Muscle layer of colon (tissue), 2 donors: ENCODE results near the gene EHD2.
"Not testable (repeated sequence)": the region's sequence is repeated elsewhere in the genome, so short reads cannot be mapped to it uniquely, and the experiment has no call there.

ENCODE experiments used
- H3K27ac ChIP-seq: one replicate; pipeline ENCODE4 v1.7.0; 2013; ENCODE audit warnings: low read depth, mild to moderate bottlenecking, low read length, moderate library complexity
- H3K27me3 ChIP-seq, 2 donors: one replicate each; pipeline ENCODE4 v1.7.0; 2013; ENCODE audit warnings: low read length in 2 of 2, mild to moderate bottlenecking in 2 of 2; ENCODE audit not compliant: insufficient read depth in 2 of 2, control insufficient read depth in 1 of 2
- H3K36me3 ChIP-seq: one replicate; pipeline ENCODE4 v1.7.0; 2013; ENCODE audit warnings: mild to moderate bottlenecking, low read length; ENCODE audit not compliant: insufficient read depth
- H3K4me1 ChIP-seq: one replicate; pipeline ENCODE4 v1.7.0; 2013; ENCODE audit warnings: mild to moderate bottlenecking, low read length; ENCODE audit not compliant: insufficient read depth
- H3K4me3 ChIP-seq, 2 donors: one replicate each; pipeline ENCODE4 v1.7.0; 2013; ENCODE audit warnings: low read length in 2 of 2, low read depth in 1 of 2, mild to moderate bottlenecking in 1 of 2, moderate library complexity in 1 of 2
- H3K9ac ChIP-seq: one replicate; pipeline ENCODE4 v1.7.0; 2013; ENCODE audit warnings: low read length
- H3K9me3 ChIP-seq: one replicate; pipeline ENCODE4 v1.7.0; 2013; ENCODE audit warnings: mild to moderate bottlenecking, low read length
- donor health status: abdominal sarcoma.
- donor health status: Adenocarcinoma of cecum.

EHD2 gene

GRCh38 chr19:47755762-47756626 lies 42.8 kb downstream of the EHD2 start:
- Histone ChIP-seq H3K27ac (no peak overlapping the region), H3K9me3 (no peaks in the 10 kb centered on the region), H3K36me3 (peaks cover 70% of the 10 kb centered on the region), H3K9ac (no peak overlapping the region), H3K27me3 (no peaks in the 10 kb centered on the region), H3K4me1 (no peaks in the 10 kb centered on the region), H3K4me3 (no peak overlapping the region)

DNA sequence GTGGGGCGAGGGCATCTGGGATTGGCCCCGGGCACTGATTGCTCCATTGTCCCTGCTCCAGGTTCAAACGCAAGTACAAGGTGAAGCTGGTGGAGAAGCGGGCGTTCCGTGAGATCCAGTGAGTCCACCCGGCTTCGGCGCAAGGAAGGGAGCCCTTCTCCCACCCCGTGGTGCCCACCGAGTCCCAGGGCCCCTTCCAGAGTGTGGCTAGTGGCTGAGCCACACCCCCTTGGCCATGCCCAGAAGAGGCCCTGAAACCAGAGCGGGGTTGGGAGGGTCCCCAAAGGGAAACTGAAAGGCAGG lies 43.4 kb downstream of the EHD2 start:
- H3K4me3 ChIP-seq = no peak overlapping the region
- H3K4me1 ChIP-seq = no peaks in the 10 kb centered on the region
- no peaks in the 10 kb centered on the region for H3K9me3 ChIP-seq
- H3K27ac ChIP-seq = no peak overlapping the region
- no peak overlapping the region for H3K9ac ChIP-seq
- H3K36me3 ChIP-seq = peaks cover 64% of the 10 kb centered on the region
- H3K27me3 ChIP-seq = no peaks in the 10 kb centered on the region

DNA sequence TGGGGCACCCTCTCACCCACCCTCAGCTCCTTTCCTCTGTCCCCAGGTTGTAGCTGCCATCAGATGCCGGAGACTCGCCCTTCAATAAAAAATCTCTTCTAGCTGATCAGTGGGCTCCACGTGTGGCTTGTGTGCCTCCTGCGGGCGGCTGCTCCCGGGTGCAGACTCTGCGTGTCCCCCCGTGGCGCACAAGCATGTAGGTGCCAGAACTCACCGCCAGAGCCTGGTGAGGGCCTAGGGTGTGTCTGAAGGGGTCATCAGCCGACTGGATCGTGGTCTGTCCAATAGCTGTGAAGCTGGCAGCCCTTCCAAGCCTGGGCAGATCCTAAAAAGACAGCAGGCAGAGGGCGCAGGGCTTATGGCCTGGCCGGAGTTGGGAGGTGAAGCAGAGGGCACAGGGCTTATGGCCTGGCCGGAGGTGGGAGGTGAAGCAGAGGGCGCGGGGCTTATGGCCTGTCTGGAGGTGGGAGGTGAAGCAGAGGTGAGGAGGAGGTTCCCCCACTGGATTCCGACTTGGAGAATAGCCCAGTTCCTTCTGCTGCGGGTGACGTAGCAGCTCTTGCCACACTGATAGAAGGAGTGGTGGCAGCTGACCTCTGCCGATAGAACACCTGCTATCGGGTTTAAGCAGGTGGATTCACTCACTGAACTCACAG lies 43.9 kb downstream of the EHD2 start:
- Histone ChIP-seq H3K36me3 (peaks cover 60% of the 10 kb centered on the region), H3K4me3 (no peak overlapping the region), H3K4me1 (no peaks in the 10 kb centered on the region), H3K27me3 (no peaks in the 10 kb centered on the region), H3K27ac (no peak overlapping the region), H3K9ac (no peak overlapping the region), H3K9me3 (no peaks in the 10 kb centered on the region)

- Histone ChIP-seq H3K27me3 (no peaks in the 10 kb centered on the region), H3K9me3 (no peaks in the 10 kb centered on the region), H3K36me3 (peaks cover 53% of the 10 kb centered on the region), H3K4me1 (no peaks in the 10 kb centered on the region), H3K27ac (no peak overlapping the region), H3K4me3 (no peak overlapping the region), H3K9ac (no peak overlapping the region)
Observed at GRCh38 chr19:47757617-47758442, 44.6 kb downstream of the EHD2 start.

DNA sequence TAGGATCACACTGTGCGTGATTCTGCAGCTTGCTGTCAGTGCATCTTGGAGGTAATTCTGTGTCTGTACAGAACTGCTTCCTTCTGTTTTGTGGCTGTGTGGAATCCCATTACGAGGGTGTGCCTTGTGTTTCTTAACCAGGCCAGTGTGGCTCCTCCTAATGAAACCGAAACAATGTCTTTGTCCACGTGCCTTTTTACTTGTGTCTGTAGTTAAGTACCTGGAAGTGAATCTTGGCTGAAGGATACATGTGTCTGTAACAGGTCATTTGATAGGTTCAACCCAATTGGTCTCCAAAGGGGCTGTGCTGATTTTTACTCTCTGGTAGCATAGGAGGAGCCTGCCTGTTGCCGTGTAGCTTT lies 45.2 kb downstream of the EHD2 start:
- no peak overlapping the region for H3K9ac ChIP-seq
- H3K9me3 ChIP-seq = no peaks in the 10 kb centered on the region
- H3K27ac ChIP-seq = no peak overlapping the region
- no peak overlapping the region for H3K4me3 ChIP-seq
- H3K4me1 ChIP-seq = no peaks in the 10 kb centered on the region
- peaks cover 47% of the 10 kb centered on the region for H3K36me3 ChIP-seq
- no peaks in the 10 kb centered on the region for H3K27me3 ChIP-seq

- Histone ChIP-seq H3K27me3 (no peaks in the 10 kb centered on the region), H3K9ac (no peak overlapping the region), H3K4me3 (no peak overlapping the region), H3K4me1 (no peaks in the 10 kb centered on the region), H3K36me3 (peaks cover 37% of the 10 kb centered on the region), H3K9me3 (no peaks in the 10 kb centered on the region), H3K27ac (no peak overlapping the region)
Observed at GRCh38 chr19:47760632-47760999, 47.4 kb downstream of the EHD2 start.

GRCh38 chr19:47761566-47761965 lies 48.3 kb downstream of the EHD2 start:
- Histone ChIP-seq H3K9ac (no peak overlapping the region), H3K27ac (no peak overlapping the region)

GRCh38 chr19:47762151-47762550 lies 48.9 kb downstream of the EHD2 start:
- Histone ChIP-seq H3K27ac (no peak overlapping the region), H3K9me3 (no peaks in the 10 kb centered on the region), H3K4me3 (no peak overlapping the region), H3K9ac (no peak overlapping the region), H3K27me3 (no peaks in the 10 kb centered on the region), H3K4me1 (no peaks in the 10 kb centered on the region), H3K36me3 (peaks cover 22% of the 10 kb centered on the region)

More at GRCh38 chr19:47761566-47761965, 48.3 kb downstream of the EHD2 start:
- Histone ChIP-seq H3K36me3 (peaks cover 27% of the 10 kb centered on the region), H3K4me3 (no peak overlapping the region), H3K9me3 (no peaks in the 10 kb centered on the region), H3K4me1 (no peaks in the 10 kb centered on the region), H3K27me3 (no peaks in the 10 kb centered on the region)

DNA sequence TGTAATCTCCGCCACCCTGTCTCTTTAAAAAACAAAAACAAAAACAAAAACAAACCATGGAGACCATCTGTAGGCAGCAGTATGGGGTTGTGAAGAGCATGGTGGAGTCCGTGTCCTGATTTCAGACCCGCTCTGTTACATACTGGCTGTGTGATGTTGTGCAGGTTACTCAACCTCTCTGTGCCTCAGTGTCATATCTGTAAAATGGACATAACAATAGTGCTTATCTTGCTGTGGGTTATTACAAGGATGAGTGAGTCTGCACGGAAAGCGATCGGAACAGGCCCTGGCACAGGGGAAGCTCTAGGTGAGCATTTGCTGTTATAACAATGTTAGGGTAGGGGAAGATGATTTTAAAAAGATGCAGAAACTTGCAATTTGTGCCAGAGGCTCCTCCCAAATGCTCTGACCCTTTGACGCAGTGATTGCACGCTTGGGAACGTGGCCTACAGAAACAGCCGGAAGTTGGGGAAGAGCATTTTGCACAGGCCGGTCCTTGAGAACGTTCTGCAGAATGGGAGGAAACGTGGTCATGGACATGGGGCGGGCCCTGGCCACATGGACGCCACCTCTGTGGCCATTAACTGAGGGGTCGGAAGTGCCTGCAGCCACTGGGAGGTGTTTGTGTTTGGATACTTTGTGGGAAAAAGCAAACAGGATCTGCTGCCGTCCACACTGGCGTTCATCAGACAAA lies 49.5 kb downstream of the EHD2 start:
- no peak overlapping the region for H3K9ac ChIP-seq
- peaks cover 16% of the 10 kb centered on the region for H3K36me3 ChIP-seq
- H3K4me3 ChIP-seq = no peak overlapping the region
- no peaks in the 10 kb centered on the region for H3K9me3 ChIP-seq
- H3K27ac ChIP-seq = no peak overlapping the region
- no peaks in the 10 kb centered on the region for H3K27me3 ChIP-seq
- no peaks in the 10 kb centered on the region for H3K4me1 ChIP-seq

- H3K27me3 ChIP-seq, H3K36me3 ChIP-seq: not testable (repeated sequence)
Observed at GRCh38 chr19:47764705-47765104, 51.5 kb downstream of the EHD2 start.

More at GRCh38 chr19:47764705-47765104, 51.5 kb downstream of the EHD2 start:
- H3K9ac ChIP-seq, H3K4me1 ChIP-seq, H3K27ac ChIP-seq, H3K4me3 ChIP-seq, H3K9me3 ChIP-seq: not testable (repeated sequence)
